Osteocyte (in vitro differentiated cells): ENCODE results near the gene C2CD2. TPM values are rescaled to one million over a fixed set of nuclear protein-coding genes. Genes with fewer than 3 reads are reported as not detected.
A peak's percentile ranks its signal among the peaks of the same experiment; 100 is the strongest.

Experiments
- DNase-seq: peaks from one replicate; pipeline ENCODE4 v3.0.0; 2021; ENCODE audit warnings: mixed read lengths; ENCODE audit not compliant: unreplicated experiment; ENCODE audit errors: extremely low spot score
- H3K27ac Mint-ChIP-seq: one replicate; pipeline ENCODE4 v1.8.0; 2021; ENCODE audit warnings: mild to moderate bottlenecking, mixed read lengths; ENCODE audit not compliant: unreplicated experiment
- H3K27me3 Mint-ChIP-seq: one replicate; pipeline ENCODE4 v1.8.0; 2021; ENCODE audit warnings: mixed read lengths; ENCODE audit not compliant: unreplicated experiment
- H3K36me3 Mint-ChIP-seq: one replicate; pipeline ENCODE4 v1.8.0; 2021; ENCODE audit warnings: mixed read lengths; ENCODE audit not compliant: unreplicated experiment
- H3K4me1 Mint-ChIP-seq: one replicate; pipeline ENCODE4 v1.8.0; 2021; ENCODE audit warnings: mixed read lengths; ENCODE audit not compliant: unreplicated experiment
- H3K4me3 Mint-ChIP-seq: one replicate; pipeline ENCODE4 v1.8.0; 2021; ENCODE audit warnings: mild to moderate bottlenecking, moderate library complexity, mixed read lengths; ENCODE audit not compliant: unreplicated experiment
- H3K9me3 Mint-ChIP-seq: one replicate; pipeline ENCODE4 v1.8.0; 2021; ENCODE audit warnings: mixed read lengths; ENCODE audit not compliant: unreplicated experiment
- CTCF ChIP-seq: fragments of 200-600 bp; sonication (generic); IDR thresholded peaks from 2 replicates; pipeline ENCODE4 v1.5.0; 2021; ENCODE audit warnings: antibody characterized with exemption, mild to moderate bottlenecking, moderate library complexity
- total RNA-seq: library from RNA; stranded (reverse); gene quantifications from 2 replicates; pipeline ENCODE4 v1.2.1, GENCODE V29; 2021

Gene C2CD2
- total RNA-seq, 1 donor from 2014 or later: 19.4 TPM

GRCh38 chr21:41867313-41867712 is 86.5 kb downstream of the C2CD2 start:
- H3K4me3 Mint-ChIP-seq: no peak overlapping the region
- peaks cover 1% of the 10 kb centered on the region for H3K36me3 Mint-ChIP-seq
- no peak for DNase-seq
- no peaks in the 10 kb centered on the region for H3K27me3 Mint-ChIP-seq
- TF ChIP-seq CTCF: no peak
- no peak overlapping the region for H3K27ac Mint-ChIP-seq
- H3K9me3 Mint-ChIP-seq: no peaks in the 10 kb centered on the region
- H3K4me1 Mint-ChIP-seq: peaks cover 30% of the 10 kb centered on the region

DNA sequence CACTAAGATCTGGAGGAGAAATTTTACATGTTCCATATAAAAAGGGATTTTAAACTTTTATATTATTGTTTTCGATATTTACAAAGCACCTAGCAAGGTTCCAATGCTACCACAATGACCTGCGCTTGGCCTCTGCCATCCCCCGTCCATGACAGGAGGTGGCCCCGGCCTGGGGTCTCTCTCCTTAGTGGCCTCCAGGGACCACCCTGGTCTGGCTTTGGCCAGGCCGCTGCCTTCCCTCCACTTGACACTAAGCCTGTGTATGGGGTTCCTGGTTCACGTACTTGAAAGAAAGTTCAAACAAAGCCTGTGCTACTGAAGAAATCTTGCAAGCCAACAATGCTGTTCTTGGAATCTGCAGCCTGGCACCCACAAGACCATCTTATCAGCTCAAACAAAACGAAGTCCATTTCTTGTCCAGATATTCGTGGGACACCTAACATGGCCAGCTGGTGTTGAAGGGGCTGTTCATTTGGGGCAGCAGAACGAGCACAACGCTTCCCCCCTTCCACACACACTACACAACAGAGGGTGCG is 87.5 kb downstream of the C2CD2 start:
- H3K27ac Mint-ChIP-seq: no peak overlapping the region

DNA sequence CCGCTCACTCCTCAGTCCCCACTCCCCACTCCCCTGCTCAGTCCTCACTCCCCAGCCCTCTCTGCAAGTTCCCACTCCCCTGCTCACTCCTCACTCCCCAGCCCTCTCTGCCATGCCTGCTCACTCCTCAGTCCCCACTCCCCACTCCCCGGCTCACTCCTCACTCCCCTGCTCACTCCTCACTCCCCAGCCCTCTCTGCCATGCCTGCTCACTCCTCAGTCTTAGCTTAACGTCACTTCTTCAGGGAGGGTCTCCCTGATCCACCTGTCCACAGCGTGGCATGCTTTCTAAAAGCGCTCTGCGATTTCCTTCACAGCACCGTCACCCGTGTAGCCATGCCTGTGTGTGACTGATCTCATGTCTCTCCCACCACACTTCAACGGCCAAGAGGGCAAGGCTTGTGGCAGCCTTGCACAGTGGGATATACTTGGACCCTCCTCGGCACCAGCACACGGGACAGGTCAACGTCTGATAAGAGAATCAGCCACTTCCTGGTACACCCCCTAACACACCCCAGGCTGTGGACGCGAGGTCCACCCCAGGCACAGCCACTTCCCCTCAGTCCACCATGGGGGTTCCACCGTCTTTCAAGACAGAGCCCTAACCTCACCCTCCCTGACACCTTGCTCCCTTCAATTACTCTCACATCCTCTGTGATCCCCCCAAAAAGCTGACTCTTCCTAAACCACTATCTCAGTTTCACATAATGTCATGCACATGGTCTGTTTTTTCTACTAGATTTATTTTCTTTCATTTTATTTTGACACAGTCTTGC is 88.6 kb downstream of the C2CD2 start:
- Mint-ChIP-seq H3K4me3 (no peak overlapping the region), H3K9me3 (no peaks in the 10 kb centered on the region), H3K4me1 (peaks cover 34% of the 10 kb centered on the region), H3K27me3 (no peaks in the 10 kb centered on the region), H3K36me3 (peaks cover 1% of the 10 kb centered on the region), H3K27ac (no peak overlapping the region)
- no peak for TF ChIP-seq CTCF
- DNase-seq: no peak

More for the DNA sequence above, 87.5 kb downstream of the C2CD2 start:
- Mint-ChIP-seq H3K4me1 (peaks cover 34% of the 10 kb centered on the region), H3K4me3 (no peak overlapping the region), H3K27me3 (no peaks in the 10 kb centered on the region), H3K9me3 (no peaks in the 10 kb centered on the region), H3K36me3 (peaks cover 1% of the 10 kb centered on the region)
- no peak for TF ChIP-seq CTCF
- no peak for DNase-seq

GRCh38 chr21:41864311-41865001 is 89.4 kb downstream of the C2CD2 start:
- H3K27ac Mint-ChIP-seq: no peak overlapping the region
- no peak for TF ChIP-seq CTCF
- peaks cover 31% of the 10 kb centered on the region for H3K4me1 Mint-ChIP-seq
- no peaks in the 10 kb centered on the region for H3K27me3 Mint-ChIP-seq
- H3K4me3 Mint-ChIP-seq: no peak overlapping the region
- DNase-seq: no peak
- no peaks in the 10 kb centered on the region for H3K9me3 Mint-ChIP-seq
- peaks cover 1% of the 10 kb centered on the region for H3K36me3 Mint-ChIP-seq

DNA sequence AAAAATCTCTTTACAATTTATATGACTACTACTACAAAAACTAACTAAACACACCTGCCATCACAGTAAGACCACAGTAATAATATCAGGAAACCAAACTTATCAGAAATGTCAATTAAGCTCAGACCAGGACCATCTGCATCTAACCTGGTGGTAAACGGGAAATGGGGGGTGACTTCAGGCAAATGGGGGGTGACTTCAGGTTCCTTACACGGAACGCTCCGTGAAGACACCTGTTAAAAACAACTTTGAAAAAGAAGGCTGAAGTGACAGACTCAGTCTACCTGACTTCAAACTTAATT is 90.4 kb downstream of the C2CD2 start:
- peak overlapping the region; percentile 12 for H3K27ac Mint-ChIP-seq
- TF ChIP-seq CTCF: no peak
- no peak for DNase-seq
- no peaks in the 10 kb centered on the region for H3K27me3 Mint-ChIP-seq
- peaks cover 23% of the 10 kb centered on the region for H3K4me1 Mint-ChIP-seq
- H3K4me3 Mint-ChIP-seq: no peak overlapping the region
- H3K36me3 Mint-ChIP-seq: peaks cover 1% of the 10 kb centered on the region
- no peaks in the 10 kb centered on the region for H3K9me3 Mint-ChIP-seq
